Neural progenitor cell (in vitro differentiated cells): ENCODE results near the gene FAIM2.

ENCODE experiments used
- EZH2 ChIP-seq: fragments of 200-600 bp; sonication (generic); IDR thresholded peaks from 2 replicates; pipeline ENCODE4 v1.6.1; 2017; ENCODE audit warnings: antibody characterized with exemption, mild to moderate bottlenecking, moderate library complexity
- EZH2phosphoT487 ChIP-seq: fragments of 200-600 bp; sonication (generic); IDR thresholded peaks from 2 replicates; pipeline ENCODE4 v1.6.1; 2017; ENCODE audit warnings: antibody characterized with exemption
- TF ChIP-seq, protein P1 (sequence below): fragments of 200-600 bp; sonication (generic); IDR thresholded peaks from 2 replicates; pipeline ENCODE4 v1.5.1; 2017; ENCODE audit warnings: antibody characterized with exemption, mild to moderate bottlenecking

DNA sequence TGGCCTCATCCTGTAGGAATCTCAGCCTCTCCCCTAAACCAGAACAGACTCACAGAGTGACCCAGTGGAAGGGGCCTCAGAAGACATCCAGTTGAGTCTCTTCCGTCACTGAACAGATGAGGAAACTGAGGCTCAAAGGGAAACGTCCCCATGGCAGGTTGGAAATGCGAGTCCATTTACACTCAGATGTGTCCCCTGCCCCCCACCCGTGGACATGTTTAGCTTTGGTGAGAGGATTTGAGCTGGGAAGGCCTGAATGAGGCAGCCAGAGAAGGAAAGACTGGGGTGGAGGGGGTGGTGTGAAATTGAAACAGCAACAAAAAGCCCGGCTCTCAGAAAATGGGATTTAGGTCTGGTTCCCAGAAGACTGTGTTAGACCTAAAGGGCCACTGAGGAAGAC, 1.7 kb downstream of the FAIM2 start:
- TF ChIP-seq, protein P1, sequence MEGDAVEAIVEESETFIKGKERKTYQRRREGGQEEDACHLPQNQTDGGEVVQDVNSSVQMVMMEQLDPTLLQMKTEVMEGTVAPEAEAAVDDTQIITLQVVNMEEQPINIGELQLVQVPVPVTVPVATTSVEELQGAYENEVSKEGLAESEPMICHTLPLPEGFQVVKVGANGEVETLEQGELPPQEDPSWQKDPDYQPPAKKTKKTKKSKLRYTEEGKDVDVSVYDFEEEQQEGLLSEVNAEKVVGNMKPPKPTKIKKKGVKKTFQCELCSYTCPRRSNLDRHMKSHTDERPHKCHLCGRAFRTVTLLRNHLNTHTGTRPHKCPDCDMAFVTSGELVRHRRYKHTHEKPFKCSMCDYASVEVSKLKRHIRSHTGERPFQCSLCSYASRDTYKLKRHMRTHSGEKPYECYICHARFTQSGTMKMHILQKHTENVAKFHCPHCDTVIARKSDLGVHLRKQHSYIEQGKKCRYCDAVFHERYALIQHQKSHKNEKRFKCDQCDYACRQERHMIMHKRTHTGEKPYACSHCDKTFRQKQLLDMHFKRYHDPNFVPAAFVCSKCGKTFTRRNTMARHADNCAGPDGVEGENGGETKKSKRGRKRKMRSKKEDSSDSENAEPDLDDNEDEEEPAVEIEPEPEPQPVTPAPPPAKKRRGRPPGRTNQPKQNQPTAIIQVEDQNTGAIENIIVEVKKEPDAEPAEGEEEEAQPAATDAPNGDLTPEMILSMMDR: no peak
- no peak for TF ChIP-seq EZH2phosphoT487
- no peak for TF ChIP-seq EZH2
